GM18867 (cell line): ENCODE measurements around the gene SP2.
A peak's percentile ranks its signal among the peaks of the same experiment; 100 is the strongest.

Experiments
- ATAC-seq: cut with Tn5 transposase; IDR thresholded peaks from one replicate; pipeline ENCODE4 v1.9.1; 2021; ENCODE audit warnings: mild to moderate bottlenecking, moderate library complexity; ENCODE audit not compliant: unreplicated experiment

SP2 gene

GRCh38 chr17:47948706-47949196 is 52.7 kb downstream of the SP2 start:
- no peak for ATAC-seq

- peak; percentile 65 for ATAC-seq
Measured at GRCh38 chr17:47949197-47949759, 53.2 kb downstream of the SP2 start.

- no peak for ATAC-seq
Measured at GRCh38 chr17:47949946-47950345, 53.9 kb downstream of the SP2 start.

- no peak for ATAC-seq
Measured at GRCh38 chr17:47950448-47950847, 54.4 kb downstream of the SP2 start.

GRCh38 chr17:47952171-47953021 is 56.4 kb downstream of the SP2 start:
- no peak for ATAC-seq

- no peak for ATAC-seq
Measured at GRCh38 chr17:47953909-47954308, 57.9 kb downstream of the SP2 start.

GRCh38 chr17:47955497-47956461 is 59.7 kb downstream of the SP2 start:
- ATAC-seq, result no peak

- no peak for ATAC-seq
Measured at GRCh38 chr17:47956791-47957590, 61.0 kb downstream of the SP2 start.

- ATAC-seq, result no peak
Measured at GRCh38 chr17:47957591-47958490, 61.8 kb downstream of the SP2 start, which contains the start of gene PRR15L. Gene PRR15L, minus strand, starts transcription at chr17:47957883. Its CDS starts 4,649 bp downstream, at chr17:47953234.

GRCh38 chr17:47959825-47960655 is 64.0 kb downstream of the SP2 start:
- no peak for ATAC-seq

- ATAC-seq, result no peak
Measured at GRCh38 chr17:47961406-47961805, 65.4 kb downstream of the SP2 start.

GRCh38 chr17:47962901-47963300 is 66.9 kb downstream of the SP2 start:
- no peak for ATAC-seq

- no peak for ATAC-seq
Measured at GRCh38 chr17:47964856-47965255, 68.8 kb downstream of the SP2 start.

GRCh38 chr17:47966079-47966519 is 70.1 kb downstream of the SP2 start:
- no peak for ATAC-seq

- no peak for ATAC-seq
Measured at GRCh38 chr17:47967607-47968252, 71.7 kb downstream of the SP2 start.

- ATAC-seq, result no peak
Measured at GRCh38 chr17:47968836-47969235, 72.8 kb downstream of the SP2 start.

GRCh38 chr17:47969930-47970724 is 74.1 kb downstream of the SP2 start:
- ATAC-seq, result no peak
